ENCODE data around the gene SP4.

GRCh38 chr7:21500117-21500832, 72.4 kb downstream of the SP4 start:
- no peak for TF ChIP-seq POLR2A (IDR thresholded peaks at IDR 0.05; ENCODE audit: low read depth)
- TF ChIP-seq, protein P1, sequence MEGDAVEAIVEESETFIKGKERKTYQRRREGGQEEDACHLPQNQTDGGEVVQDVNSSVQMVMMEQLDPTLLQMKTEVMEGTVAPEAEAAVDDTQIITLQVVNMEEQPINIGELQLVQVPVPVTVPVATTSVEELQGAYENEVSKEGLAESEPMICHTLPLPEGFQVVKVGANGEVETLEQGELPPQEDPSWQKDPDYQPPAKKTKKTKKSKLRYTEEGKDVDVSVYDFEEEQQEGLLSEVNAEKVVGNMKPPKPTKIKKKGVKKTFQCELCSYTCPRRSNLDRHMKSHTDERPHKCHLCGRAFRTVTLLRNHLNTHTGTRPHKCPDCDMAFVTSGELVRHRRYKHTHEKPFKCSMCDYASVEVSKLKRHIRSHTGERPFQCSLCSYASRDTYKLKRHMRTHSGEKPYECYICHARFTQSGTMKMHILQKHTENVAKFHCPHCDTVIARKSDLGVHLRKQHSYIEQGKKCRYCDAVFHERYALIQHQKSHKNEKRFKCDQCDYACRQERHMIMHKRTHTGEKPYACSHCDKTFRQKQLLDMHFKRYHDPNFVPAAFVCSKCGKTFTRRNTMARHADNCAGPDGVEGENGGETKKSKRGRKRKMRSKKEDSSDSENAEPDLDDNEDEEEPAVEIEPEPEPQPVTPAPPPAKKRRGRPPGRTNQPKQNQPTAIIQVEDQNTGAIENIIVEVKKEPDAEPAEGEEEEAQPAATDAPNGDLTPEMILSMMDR (IDR thresholded peaks at IDR 0.05) = no peak
- no peak for TF ChIP-seq EP300 (IDR thresholded peaks at IDR 0.05)
- no peak for TF ChIP-seq POLR2AphosphoS5 (IDR thresholded peaks at IDR 0.05)

Measured in esophagus muscularis mucosa (tissue), 4 donors.